ENCODE measurements around the gene STK38. TPM values are rescaled to one million over a fixed set of nuclear protein-coding genes. Genes with fewer than 3 reads are reported as not detected.

Gene STK38
- total and polyA plus RNA-seq, 2 of the 8 experiments (the other 6 are each of a cell fraction or from before 2014, with no cell fraction given), result 8.1 to 19.8 TPM

DNA sequence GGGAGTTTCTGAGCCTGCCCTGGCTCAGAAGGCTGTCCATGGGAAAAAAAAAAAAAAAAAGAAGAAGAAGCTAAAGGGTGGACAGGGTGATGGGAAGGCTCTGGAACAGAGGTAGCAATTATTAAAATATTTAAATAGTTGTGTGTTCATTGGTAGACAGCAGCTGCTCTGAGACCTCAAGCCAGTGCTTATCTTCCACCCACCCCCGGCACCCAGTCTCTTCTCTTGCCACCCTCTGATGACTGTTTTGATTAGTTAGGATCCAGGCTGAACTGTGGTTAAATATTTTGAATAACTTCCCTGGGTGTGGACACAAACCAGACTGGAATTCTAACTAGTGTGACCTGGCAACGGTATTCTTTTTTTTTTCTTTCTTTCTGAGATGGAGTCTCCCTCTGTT, 30.0 kb upstream of the STK38 start (continued):
- TF ChIP-seq RAD21 (IDR thresholded peaks at IDR 0.05 in 1 of 2, conservative IDR thresholded peaks at IDR 0.05 in 1 of 2; ENCODE audit: low read depth in 2 of 2, low read length in 2 of 2) (no peak), TBP (IDR thresholded peaks at IDR 0.05; ENCODE audit: low read depth, low read length) (no peak)
- TF ChIP-seq, protein P1, sequence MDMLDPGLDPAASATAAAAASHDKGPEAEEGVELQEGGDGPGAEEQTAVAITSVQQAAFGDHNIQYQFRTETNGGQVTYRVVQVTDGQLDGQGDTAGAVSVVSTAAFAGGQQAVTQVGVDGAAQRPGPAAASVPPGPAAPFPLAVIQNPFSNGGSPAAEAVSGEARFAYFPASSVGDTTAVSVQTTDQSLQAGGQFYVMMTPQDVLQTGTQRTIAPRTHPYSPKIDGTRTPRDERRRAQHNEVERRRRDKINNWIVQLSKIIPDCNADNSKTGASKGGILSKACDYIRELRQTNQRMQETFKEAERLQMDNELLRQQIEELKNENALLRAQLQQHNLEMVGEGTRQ (IDR thresholded peaks at IDR 0.05; ENCODE audit: low read length), result no peak

Measured in H1 (cell line).